Stimulated activated CD8-positive, alpha-beta memory T cell treated with anti-CD3 and anti-CD28 coated beads, Interleukin-15, amount 100 ng/mL, for 1 hour (primary cell): Measurements from ENCODE around the gene CYB561D1.

Experiments used
- DNase-seq: peaks from one replicate; pipeline ENCODE4 v3.0.0-alpha.2; 2020; ENCODE audit warnings: low read depth

The CYB561D1 gene

DNA sequence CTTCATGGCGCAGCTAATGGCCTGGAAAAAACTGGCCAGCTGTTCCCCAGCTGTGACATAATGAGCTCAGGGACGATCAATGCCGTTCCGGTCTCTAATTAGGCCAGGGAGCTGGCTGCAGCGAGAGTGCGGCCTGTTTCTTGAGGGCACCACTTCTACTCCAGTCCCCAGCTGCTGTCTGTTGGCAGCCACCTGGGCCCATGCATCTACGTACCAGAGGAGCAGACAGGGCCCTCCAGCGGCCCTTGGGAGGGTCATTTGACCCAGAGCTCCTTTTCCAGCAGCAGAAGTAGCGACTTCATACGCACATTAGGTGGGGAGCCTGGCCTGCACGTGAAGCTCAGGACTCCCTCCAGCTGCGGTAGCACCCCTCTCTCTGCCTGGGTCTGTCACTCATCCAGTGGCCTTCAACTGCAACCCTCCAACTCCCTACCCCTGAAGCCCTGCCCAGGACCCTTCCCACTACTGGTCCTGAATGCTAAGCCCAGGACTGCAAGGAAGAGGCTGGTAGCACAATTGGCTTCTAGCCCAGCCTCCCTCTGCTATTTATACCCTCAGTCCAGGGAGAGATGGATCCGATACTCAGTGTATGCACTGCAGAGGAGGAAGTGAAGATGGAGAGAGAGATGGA lies 36.7 kb downstream of the CYB561D1 start:
- no peak for DNase-seq

DNA sequence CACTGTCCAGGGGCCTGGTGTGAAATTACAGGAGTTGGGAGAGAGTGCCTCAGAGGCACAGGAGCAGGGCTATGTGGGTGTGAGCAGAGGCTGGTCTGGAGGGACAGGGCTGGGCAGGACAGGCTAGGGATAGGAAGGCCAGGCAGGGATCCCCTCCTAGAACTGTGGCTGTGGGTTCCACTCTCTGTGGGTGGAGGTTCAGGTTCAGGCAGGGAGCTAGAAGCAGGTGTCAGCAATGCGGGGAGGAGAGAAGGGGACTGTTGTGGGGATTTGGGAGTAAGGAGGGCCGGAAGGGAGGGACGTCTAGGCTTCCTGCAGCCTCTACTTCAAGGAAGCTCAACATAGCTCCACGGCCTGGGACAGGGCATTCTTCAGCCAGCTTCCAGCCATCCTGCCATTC lies 37.5 kb downstream of the CYB561D1 start:
- no peak for DNase-seq

DNA sequence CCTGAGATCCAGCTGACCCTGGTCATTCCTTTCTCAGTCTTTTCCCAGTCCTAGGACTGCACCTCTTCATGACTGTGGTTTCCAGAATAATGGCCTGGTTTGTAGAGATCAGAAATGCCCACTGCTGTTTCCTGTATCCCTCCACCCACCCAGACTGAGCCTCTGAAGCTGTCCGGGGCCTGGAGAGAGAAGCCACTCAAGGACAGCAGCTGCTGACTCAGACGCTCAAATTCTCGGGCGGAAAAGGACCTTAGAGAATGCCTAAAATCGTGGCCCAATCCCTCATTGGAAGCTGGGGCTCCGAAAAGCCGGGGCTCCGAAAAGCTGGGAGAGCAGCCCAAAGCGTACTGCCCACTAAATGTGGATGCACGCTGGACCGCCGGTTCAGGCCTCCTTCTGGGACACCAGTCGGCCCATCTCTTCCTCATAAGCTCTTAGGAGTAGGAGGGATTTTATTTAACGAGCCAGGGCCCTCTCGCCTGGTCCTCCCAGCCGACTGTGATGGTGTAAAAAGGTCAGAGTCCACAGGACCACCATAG lies 38.0 kb downstream of the CYB561D1 start:
- DNase-seq, result no peak

GRCh38 chr1:109532365-109533136 lies 38.7 kb downstream of the CYB561D1 start:
- peak; percentile 89 for DNase-seq

DNA sequence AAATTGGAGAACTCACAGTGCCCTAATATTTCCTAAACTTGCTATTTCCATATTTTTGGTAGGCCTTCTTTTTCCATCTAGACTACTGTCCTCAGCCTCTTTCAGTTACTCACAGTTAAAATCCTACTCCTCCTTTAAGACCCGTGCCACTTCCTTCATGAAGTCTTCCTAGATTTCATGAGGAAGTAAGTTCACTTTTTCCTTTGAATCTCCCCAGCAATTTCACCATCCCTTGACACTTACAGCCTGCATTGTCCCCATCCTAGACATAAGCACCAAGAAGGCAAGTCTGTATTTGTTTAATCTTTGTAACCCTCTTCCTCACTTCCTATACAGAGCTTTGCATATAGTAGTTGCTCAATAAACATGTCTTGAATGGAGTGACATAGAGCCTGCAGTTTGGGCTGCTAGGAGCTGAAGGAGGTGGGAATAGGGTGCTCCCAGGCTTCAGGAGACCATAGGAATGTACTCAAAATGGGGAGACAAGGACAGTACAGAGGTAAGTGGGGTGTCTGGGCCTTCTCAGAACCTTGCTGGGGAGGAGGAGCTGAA lies 40.5 kb downstream of the CYB561D1 start:
- no peak for DNase-seq

DNA sequence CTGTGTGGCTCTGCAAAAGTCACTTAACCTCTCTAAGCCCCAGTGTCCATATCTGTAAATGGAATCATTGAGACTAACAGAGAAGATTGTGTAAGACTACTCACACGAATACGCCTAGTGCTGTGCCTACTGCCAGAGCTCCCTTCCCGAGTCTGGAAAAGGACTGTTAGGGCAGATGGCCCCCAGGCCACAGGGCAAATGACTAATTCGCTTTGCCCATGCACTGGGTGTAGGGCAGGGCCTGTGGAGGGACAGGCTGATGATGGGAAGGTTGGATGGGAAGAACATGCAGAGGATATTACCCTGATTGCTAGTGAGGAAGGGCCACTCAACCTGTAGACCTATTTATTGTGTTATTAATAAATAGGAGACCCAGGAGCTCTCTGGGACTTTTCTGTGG lies 41.6 kb downstream of the CYB561D1 start:
- DNase-seq, result no peak

DNA sequence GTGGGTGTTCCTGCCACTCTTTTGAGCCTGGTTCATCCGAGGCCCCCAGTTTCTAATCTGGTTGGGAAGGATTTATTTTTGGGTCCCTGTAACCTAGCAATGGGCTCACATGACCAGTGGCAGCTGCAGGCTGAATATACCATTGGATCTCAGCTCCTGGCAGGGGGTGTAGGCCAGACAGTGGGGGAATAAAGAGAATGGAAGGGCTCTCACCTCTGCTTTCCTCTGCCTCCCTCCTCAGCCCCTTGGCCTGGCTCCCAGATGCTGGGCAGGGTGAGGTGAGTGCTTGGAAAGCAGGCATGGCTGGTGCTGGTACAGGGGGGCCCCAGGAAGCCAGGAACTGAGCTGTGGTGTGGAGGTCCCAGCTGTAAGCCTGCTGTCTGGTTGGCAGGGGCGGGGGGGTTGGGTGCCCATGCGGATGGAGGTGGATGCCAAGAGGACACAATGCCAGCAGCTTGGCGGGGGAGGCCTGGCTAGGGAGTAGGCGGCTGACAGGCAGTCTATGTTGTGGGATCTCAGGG lies 42.1 kb downstream of the CYB561D1 start:
- DNase-seq, result no peak

GRCh38 chr1:109537450-109538178 lies 43.7 kb downstream of the CYB561D1 start:
- DNase-seq, result no peak

DNA sequence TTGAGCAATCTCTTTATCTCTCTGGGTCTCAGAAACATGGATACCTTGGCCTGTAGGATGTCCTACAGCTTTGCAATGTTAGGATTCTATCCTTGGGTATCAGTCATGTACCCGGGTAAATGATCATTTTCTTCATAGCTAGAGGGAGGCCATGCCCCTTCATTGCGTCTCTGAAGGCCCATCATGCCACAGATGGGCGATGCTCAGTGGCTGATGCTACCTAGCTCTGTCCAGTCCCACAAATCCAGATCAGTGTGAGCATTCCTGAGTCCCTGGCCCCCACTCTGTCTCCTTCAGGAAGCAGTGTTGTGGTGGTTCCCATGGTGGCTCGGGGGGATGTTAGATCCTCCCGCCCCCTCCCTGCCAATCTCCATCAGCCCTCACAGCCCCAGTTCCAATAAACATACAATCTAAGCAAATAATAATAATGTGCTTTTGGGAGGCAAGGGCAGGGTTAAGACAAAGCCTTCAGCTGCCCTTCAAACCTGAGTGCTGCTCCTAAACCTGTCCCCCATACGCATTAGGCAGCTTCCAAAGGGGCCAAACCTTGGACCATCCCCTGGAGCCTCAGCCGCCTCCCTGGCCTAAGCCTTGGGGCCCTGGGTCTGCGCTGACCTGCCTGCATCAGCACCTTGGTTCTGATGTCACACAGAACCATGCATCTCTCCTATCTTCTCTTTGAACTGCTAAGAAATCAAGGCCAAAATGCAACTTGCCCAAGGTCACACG lies 45.1 kb downstream of the CYB561D1 start:
- no peak for DNase-seq

- DNase-seq, result no peak
These were observed 45.8 kb downstream of the CYB561D1 start, which contains the start of gene GPR61 for GRCh38 chr1:109539676-109540075. GPR61 (plus strand) TSS chr1:109539872; CDS start chr1:109543023, 3,151 bp downstream.

GRCh38 chr1:109541102-109541501 lies 47.2 kb downstream of the CYB561D1 start:
- no peak for DNase-seq

GRCh38 chr1:109542657-109543056 lies 48.8 kb downstream of the CYB561D1 start:
- no peak for DNase-seq

DNA sequence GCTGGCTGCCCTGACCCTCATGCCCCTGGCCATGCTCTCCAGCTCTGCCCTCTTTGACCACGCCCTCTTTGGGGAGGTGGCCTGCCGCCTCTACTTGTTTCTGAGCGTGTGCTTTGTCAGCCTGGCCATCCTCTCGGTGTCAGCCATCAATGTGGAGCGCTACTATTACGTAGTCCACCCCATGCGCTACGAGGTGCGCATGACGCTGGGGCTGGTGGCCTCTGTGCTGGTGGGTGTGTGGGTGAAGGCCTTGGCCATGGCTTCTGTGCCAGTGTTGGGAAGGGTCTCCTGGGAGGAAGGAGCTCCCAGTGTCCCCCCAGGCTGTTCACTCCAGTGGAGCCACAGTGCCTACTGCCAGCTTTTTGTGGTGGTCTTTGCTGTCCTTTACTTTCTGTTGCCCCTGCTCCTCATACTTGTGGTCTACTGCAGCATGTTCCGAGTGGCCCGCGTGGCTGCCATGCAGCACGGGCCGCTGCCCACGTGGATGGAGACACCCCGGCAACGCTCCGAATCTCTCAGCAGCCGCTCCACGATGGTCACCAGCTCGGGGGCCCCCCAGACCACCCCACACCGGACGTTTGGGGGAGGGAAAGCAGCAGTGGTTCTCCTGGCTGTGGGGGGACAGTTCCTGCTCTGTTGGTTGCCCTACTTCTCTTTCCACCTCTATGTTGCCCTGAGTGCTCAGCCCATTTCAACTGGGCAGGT lies 49.5 kb downstream of the CYB561D1 start:
- no peak for DNase-seq

DNA sequence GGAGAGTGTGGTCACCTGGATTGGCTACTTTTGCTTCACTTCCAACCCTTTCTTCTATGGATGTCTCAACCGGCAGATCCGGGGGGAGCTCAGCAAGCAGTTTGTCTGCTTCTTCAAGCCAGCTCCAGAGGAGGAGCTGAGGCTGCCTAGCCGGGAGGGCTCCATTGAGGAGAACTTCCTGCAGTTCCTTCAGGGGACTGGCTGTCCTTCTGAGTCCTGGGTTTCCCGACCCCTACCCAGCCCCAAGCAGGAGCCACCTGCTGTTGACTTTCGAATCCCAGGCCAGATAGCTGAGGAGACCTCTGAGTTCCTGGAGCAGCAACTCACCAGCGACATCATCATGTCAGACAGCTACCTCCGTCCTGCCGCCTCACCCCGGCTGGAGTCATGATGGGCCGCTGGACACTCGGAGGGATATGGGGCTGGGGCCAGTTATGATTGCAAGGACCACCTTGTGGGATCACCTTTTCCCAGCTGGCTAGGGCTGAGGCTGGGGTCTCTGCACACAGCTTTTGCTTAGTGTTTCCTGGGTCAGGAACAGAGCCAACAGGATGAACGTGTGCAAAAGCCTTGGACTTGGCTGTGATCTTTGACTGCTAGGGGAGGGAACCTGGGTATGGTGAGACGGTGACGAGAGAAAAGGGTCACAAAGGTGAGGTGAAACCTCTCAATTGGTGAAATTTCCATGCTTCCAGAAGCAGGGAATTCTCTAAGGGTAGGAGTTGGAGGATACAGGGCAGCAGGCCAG lies 50.3 kb downstream of the CYB561D1 start:
- DNase-seq, result no peak

DNA sequence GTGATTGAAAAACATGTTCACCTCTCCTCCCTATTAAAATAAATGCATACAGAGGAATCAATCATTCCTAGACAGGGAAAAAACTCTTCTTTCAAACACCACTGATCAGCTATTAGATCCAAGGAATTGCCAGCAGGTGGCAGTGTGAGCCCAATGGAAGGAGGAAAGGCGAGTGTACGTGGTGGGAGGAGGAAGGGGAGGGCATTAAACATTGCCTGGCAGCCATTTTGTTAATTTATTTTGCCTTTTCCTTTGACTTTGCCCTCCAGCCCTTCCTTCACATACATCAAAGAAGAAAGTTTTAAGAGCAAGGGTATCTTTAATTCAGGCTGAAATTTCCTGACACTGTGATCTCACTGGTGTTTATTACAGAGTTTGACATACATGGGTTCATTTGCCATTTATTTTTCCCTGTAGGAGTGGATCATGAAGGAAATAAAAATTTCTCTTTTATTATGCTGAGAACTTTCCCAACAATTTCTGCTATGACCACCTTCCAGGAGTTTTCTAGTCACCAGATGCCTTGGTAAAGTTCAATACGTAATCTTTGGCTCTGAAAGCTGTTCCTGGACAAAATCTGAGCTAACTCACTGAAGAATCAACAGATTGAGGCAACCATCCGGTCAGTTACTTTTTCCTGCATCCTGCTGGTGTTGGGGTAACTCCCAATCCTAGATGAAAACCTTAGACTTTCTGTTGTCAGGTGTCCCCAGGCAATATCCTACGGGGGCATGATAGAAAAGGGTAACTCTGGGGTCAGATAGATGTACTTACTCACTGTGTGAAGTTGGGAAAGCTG lies 52.6 kb downstream of the CYB561D1 start:
- peak; percentile 90 for DNase-seq

DNA sequence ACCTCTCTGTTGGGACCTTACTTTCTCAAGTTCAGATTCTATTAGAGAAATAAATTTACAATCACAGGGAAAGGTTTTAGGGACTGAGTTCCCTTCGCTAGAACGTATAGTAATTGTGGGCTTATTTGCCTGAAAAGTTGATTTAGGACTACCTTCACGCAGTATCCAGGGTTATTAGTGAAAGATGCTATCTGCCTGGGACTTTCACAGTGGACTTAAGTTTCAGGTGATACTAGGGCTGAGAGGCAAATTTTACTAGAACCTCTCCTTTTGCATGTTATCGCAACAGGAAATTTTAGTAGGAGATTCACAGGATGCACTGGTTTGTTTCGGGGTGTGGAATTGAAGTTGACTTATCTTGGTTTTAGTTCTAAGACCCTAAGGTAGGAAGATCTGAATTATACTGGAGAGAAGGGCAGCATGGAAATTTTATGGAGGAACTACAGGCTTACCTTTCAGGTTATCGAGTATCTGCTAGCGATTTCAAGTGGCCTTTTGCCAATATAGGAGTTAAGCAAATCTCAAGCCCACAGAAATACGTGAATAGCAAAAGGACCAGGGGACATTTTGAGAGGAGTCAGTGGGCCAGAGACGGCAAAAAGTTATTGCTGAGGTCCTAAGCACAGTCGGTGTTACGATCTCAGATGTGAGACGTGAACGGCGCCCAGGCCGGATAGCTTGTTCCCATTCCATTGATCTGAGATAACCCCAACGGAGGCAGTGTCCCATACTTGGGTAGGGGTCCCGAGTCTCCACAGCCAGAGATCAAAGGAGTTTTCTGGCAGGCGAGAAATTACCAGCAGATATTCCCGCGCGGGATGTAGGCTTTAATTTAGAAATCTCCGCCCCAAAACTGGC lies 53.8 kb downstream of the CYB561D1 start:
- no peak for DNase-seq

- DNase-seq, result peak; percentile 93
These were observed 54.7 kb downstream of the CYB561D1 start, which contains the start of gene GNAI3 for GRCh38 chr1:109548321-109549267. GNAI3 (plus strand) TSS chr1:109548615; CDS start chr1:109548721, 106 bp downstream.
